HEK293 (cell line): Measurements from ENCODE around the gene WSCD2.
A peak's percentile ranks its signal among the peaks of the same experiment; 100 is the strongest.

ENCODE experiments used
- CTCF ChIA-PET: fragments of 350-600 bp; formaldehyde crosslinking; extraction: SDS; loops from one replicate; lab custom pipeline; 2021; ENCODE audit warnings: antibody characterized with exemption; lab: Yijun Ruan, JAX
- POLR2A ChIA-PET: fragments of 300-600 bp; formaldehyde crosslinking; extraction: SDS; loops from one replicate; lab custom pipeline; 2020; ENCODE audit warnings: antibody characterized with exemption, inconsistent platforms; lab: Yijun Ruan, JAX
- H3K27ac ChIP-seq: fragments of 200-500 bp; sonication (Bioruptor generic); 2 replicates; pipeline ENCODE4 v1.5.1; 2014; ENCODE audit warnings: low read depth, low read length, control low read depth, inconsistent platforms; ENCODE audit errors: extremely low read depth
- H3K36me3 ChIP-seq, 2 experiments: fragments of 200-500 bp in 1 of 2; sonication (Bioruptor generic) in 1 of 2; 1 replicate in 1 of 2; 2 replicates in 1 of 2; pipeline ENCODE4 v1.5.1; 2014 to 2017; ENCODE audit warnings: inconsistent platforms in 2 of 2, low read length in 2 of 2; ENCODE audit not compliant: control insufficient read depth in 2 of 2, insufficient read depth in 1 of 2
- H3K4me1 ChIP-seq: fragments of 200-500 bp; sonication (Bioruptor generic); 2 replicates; pipeline ENCODE4 v1.5.1; 2014; ENCODE audit warnings: mild to moderate bottlenecking, low read length, inconsistent platforms; ENCODE audit not compliant: control insufficient read depth, insufficient read depth
- H3K4me3 ChIP-seq: 2 replicates; pipeline ENCODE4 v1.5.1; 2011; ENCODE audit warnings: low read depth, mild to moderate bottlenecking, control low read depth, low read length, moderate library complexity
- H3K9me3 ChIP-seq: fragments of 200-500 bp; sonication (Bioruptor generic); 2 replicates; pipeline ENCODE4 v1.5.1; 2014; ENCODE audit warnings: low read depth, low read length, inconsistent platforms; ENCODE audit not compliant: control insufficient read depth, insufficient read depth
- FEZF1 ChIP-seq: fragments of 450-650 bp; formaldehyde crosslinking; IDR thresholded peaks from 2 replicates; pipeline ENCODE4 v1.5.1; 2016; ENCODE audit warnings: missing biosample characterization, missing genetic modification characterization
- GLIS1 ChIP-seq: fragments of 450-650 bp; formaldehyde crosslinking; IDR thresholded peaks from 2 replicates; pipeline ENCODE4 v1.5.1; 2016; ENCODE audit warnings: missing biosample characterization, missing genetic modification characterization
- HOXA7 ChIP-seq: sonication (generic); formaldehyde crosslinking; IDR thresholded peaks from 2 replicates; pipeline ENCODE4 v1.8.1; 2022; ENCODE audit warnings: missing genetic modification reagents, borderline replicate concordance
- HOXC10 ChIP-seq: sonication (generic); formaldehyde crosslinking; IDR thresholded peaks from 2 replicates; pipeline ENCODE4 v1.8.1; 2023; ENCODE audit warnings: mild to moderate bottlenecking, missing genetic modification reagents
- KLF16 ChIP-seq: fragments of 450-650 bp; formaldehyde crosslinking; IDR thresholded peaks from 2 replicates; pipeline ENCODE4 v1.5.1; 2017; ENCODE audit warnings: missing biosample characterization, missing genetic modification characterization
- SP2 ChIP-seq: fragments of 450-650 bp; formaldehyde crosslinking; IDR thresholded peaks from 2 replicates; pipeline ENCODE4 v1.5.1; 2016; ENCODE audit warnings: missing biosample characterization, missing genetic modification characterization
- WT1 ChIP-seq: fragments of 450-650 bp; formaldehyde crosslinking; IDR thresholded peaks from 2 replicates; pipeline ENCODE4 v1.5.1; 2016; ENCODE audit warnings: missing biosample characterization, missing genetic modification characterization
- YY2 ChIP-seq: fragments of 450-650 bp; formaldehyde crosslinking; IDR thresholded peaks from 2 replicates; pipeline ENCODE4 v1.5.1; 2016; ENCODE audit warnings: missing biosample characterization, missing genetic modification characterization
- ZFP37 ChIP-seq: fragments of 450-650 bp; formaldehyde crosslinking; IDR thresholded peaks from 2 replicates; pipeline ENCODE4 v1.5.1; 2016; ENCODE audit warnings: missing biosample characterization, missing genetic modification characterization
- ZNF114 ChIP-seq: fragments of 450-650 bp; formaldehyde crosslinking; IDR thresholded peaks from 2 replicates; pipeline ENCODE4 v1.5.0; 2017; ENCODE audit warnings: missing biosample characterization, missing genetic modification characterization
- ZNF138 ChIP-seq: fragments of 450-650 bp; formaldehyde crosslinking; IDR thresholded peaks from 2 replicates; pipeline ENCODE4 v1.5.1; 2016; ENCODE audit warnings: missing biosample characterization, missing genetic modification characterization, borderline replicate concordance
- ZNF155 ChIP-seq: fragments of 450-650 bp; formaldehyde crosslinking; IDR thresholded peaks from 2 replicates; pipeline ENCODE4 v1.5.1; 2016; ENCODE audit warnings: missing biosample characterization, missing genetic modification characterization
- ZNF16 ChIP-seq: fragments of 450-650 bp; formaldehyde crosslinking; IDR thresholded peaks from 2 replicates; pipeline ENCODE4 v1.5.1; 2016; ENCODE audit warnings: low read depth, missing biosample characterization, missing genetic modification characterization
- ZNF223 ChIP-seq: fragments of 450-650 bp; formaldehyde crosslinking; IDR thresholded peaks from 2 replicates; pipeline ENCODE4 v1.5.1; 2016; ENCODE audit warnings: missing biosample characterization, missing genetic modification characterization
- ZNF239 ChIP-seq: fragments of 450-650 bp; formaldehyde crosslinking; IDR thresholded peaks from 2 replicates; pipeline ENCODE4 v1.5.1; 2016; ENCODE audit warnings: missing biosample characterization, missing genetic modification characterization
- ZNF292 ChIP-seq: fragments of 450-650 bp; formaldehyde crosslinking; IDR thresholded peaks from 2 replicates; pipeline ENCODE4 v1.5.1; 2016; ENCODE audit warnings: low read depth, missing biosample characterization, missing genetic modification characterization, borderline replicate concordance
- ZNF473 ChIP-seq: fragments of 450-650 bp; formaldehyde crosslinking; IDR thresholded peaks from 2 replicates; pipeline ENCODE4 v1.5.1; 2017; ENCODE audit warnings: missing biosample characterization, missing genetic modification characterization
- ZNF548 ChIP-seq: fragments of 450-650 bp; formaldehyde crosslinking; IDR thresholded peaks from 2 replicates; pipeline ENCODE4 v1.5.1; 2016; ENCODE audit warnings: missing biosample characterization, missing genetic modification characterization
- ZNF600 ChIP-seq: fragments of 450-650 bp; formaldehyde crosslinking; IDR thresholded peaks from 2 replicates; pipeline ENCODE4 v1.5.1; 2016; ENCODE audit warnings: missing biosample characterization, missing genetic modification characterization
- ZNF623 ChIP-seq: fragments of 450-650 bp; formaldehyde crosslinking; IDR thresholded peaks from 2 replicates; pipeline ENCODE4 v1.5.1; 2016; ENCODE audit warnings: missing biosample characterization, missing genetic modification characterization
- ZNF626 ChIP-seq: fragments of 450-650 bp; sonication (Bioruptor Pico); formaldehyde crosslinking; IDR thresholded peaks from 2 replicates; pipeline ENCODE4 v1.5.1; 2018; ENCODE audit warnings: missing biosample characterization, missing genetic modification characterization, inconsistent platforms
- ZNF677 ChIP-seq: fragments of 450-650 bp; IDR thresholded peaks from 2 replicates; pipeline ENCODE4 v1.5.0; 2018; ENCODE audit warnings: missing biosample characterization, mild to moderate bottlenecking, missing genetic modification characterization, moderate library complexity
- ZNF791 ChIP-seq: fragments of 450-650 bp; formaldehyde crosslinking; IDR thresholded peaks from 2 replicates; pipeline ENCODE4 v1.5.1; 2016; ENCODE audit warnings: missing biosample characterization, missing genetic modification characterization
- ZXDB ChIP-seq: fragments of 450-650 bp; formaldehyde crosslinking; IDR thresholded peaks from 2 replicates; pipeline ENCODE4 v1.5.1; 2016; ENCODE audit warnings: missing biosample characterization, missing genetic modification characterization
- TF ChIP-seq, protein P1 (sequence below): fragments of 450-650 bp; formaldehyde crosslinking; IDR thresholded peaks from 2 replicates; pipeline ENCODE4 v1.5.1; 2016; ENCODE audit warnings: missing biosample characterization, missing genetic modification characterization
- TF ChIP-seq, protein P2 (sequence below): fragments of 450-650 bp; formaldehyde crosslinking; IDR thresholded peaks from 2 replicates; pipeline ENCODE4 v1.5.1; 2016; ENCODE audit warnings: missing biosample characterization, missing genetic modification characterization
- TF ChIP-seq, protein P3 (sequence below): fragments of 450-650 bp; IDR thresholded peaks from 2 replicates; pipeline ENCODE4 v1.5.1; 2018; ENCODE audit warnings: missing biosample characterization, missing genetic modification characterization

Gene WSCD2

DNA sequence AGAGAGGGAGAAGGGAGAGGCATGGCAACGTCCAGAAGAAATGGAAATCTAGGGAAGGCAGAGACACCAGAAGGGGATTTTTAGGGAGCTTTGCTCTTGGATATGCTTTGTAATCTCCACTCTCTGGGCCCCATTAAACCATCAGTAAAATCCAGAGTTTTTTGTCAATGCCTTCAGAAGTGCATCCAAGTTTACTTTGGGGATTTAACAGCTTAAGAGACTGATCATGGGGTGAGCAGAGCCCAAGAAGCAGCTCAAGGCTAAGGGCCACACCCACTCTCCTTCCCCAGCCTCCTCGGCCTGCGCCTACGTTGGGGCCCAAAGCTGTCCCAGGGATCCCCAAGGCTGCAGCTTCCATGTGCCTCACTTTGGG lies 37.4 kb upstream of the WSCD2 start:
- POLR2A ChIA-PET = no interaction called here
- TF ChIP-seq ZNF292 (tag by site-specific recombination) = no peak
- TF ChIP-seq YY2 = no peak
- TF ChIP-seq HOXA7 (CRISPR knock-in tag) = no peak
- TF ChIP-seq ZNF16 (tag by site-specific recombination) = no peak
- TF ChIP-seq ZNF791 (tag by site-specific recombination) = no peak
- TF ChIP-seq ZFP37 = no peak
- TF ChIP-seq SP2 (tag by site-specific recombination) = no peak
- CTCF ChIA-PET = no interaction called here

DNA sequence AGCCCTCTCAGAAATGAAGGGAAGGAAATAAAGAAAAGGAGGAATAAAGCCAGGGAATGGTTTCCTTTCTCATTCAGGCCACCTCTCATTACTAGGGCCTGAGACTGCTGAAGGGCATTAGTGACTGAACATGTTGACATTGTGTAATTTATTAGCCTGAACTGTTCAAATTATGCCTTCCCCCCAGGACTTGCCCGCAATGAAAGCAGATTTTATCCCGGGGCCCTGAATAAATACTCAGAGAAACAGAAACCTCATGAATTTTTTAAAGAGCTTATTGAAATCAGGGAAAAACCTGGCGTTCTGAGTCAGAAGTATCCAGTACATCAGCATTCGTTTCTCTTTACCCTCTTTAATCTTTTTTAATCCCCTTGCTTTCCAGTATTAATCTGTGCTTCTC lies 35.9 kb upstream of the WSCD2 start:
- Histone ChIP-seq H3K4me3 (no peak overlapping the region), H3K4me1 (no peaks in the 10 kb centered on the region), H3K27ac (no peak overlapping the region)
- POLR2A ChIA-PET = no interaction called here
- CTCF ChIA-PET = no interaction called here
- TF ChIP-seq GLIS1 (peak; percentile 44; the same call in 1 of the 2 replicates), ZNF626 (tag by site-specific recombination) (no peak), ZNF473 (tag by site-specific recombination) (no peak)
- TF ChIP-seq, all 188 proteins: peak for 1
- Histone ChIP-seq H3K9me3 (no peaks in the 10 kb centered on the region), H3K36me3 (no peaks in the 10 kb centered on the region)

More for the DNA sequence above, 37.4 kb upstream of the WSCD2 start:
- Histone ChIP-seq H3K4me1 (no peaks in the 10 kb centered on the region), H3K4me3 (no peak overlapping the region), H3K27ac (no peak overlapping the region), H3K36me3 (no peaks in the 10 kb centered on the region), H3K9me3 (no peaks in the 10 kb centered on the region)

DNA sequence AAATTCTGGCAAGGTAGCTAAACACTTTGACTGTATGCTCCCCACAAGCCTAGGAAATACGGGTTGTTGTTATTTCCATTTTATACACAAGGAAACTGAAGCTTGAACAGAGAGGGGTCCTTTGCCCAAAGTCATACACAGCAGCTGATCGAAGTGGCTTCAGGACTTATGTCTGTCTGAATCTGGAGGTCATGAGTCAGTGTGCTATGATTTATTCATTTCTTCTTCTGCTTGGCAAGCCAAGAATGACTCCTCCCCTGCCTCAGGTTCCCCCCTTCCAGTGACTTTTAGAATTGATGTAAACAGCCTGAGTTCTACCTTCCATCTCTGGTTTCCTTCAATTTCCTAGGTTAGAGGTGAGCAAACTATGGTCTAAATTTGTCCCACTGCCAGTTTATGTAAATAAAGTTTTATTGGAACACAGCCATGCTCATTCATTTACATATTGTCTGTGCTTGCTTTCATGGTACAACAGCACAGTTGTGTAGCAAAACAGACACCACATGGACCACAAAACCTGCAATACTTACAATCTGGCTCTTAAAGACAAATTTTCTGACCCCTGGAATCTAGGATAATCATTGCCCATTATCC lies 34.9 kb upstream of the WSCD2 start:
- Histone ChIP-seq H3K4me3 (no peak overlapping the region), H3K4me1 (no peaks in the 10 kb centered on the region), H3K9me3 (no peaks in the 10 kb centered on the region), H3K36me3 (no peaks in the 10 kb centered on the region)
- CTCF ChIA-PET = no interaction called here
- TF ChIP-seq ZNF138 (tag by site-specific recombination) = no peak
- no peak for TF ChIP-seq ZNF114 (tag by site-specific recombination)
- TF ChIP-seq ZNF239 (tag by site-specific recombination) = no peak
- TF ChIP-seq, protein P1, sequence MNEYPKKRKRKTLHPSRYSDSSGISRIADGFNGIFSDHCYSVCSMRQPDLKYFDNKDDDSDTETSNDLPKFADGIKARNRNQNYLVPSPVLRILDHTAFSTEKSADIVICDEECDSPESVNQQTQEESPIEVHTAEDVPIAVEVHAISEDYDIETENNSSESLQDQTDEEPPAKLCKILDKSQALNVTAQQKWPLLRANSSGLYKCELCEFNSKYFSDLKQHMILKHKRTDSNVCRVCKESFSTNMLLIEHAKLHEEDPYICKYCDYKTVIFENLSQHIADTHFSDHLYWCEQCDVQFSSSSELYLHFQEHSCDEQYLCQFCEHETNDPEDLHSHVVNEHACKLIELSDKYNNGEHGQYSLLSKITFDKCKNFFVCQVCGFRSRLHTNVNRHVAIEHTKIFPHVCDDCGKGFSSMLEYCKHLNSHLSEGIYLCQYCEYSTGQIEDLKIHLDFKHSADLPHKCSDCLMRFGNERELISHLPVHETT (tag by site-specific recombination) = no peak
- TF ChIP-seq, all 188 proteins: peak for 0
- no peak overlapping the region for H3K27ac ChIP-seq
- POLR2A ChIA-PET = no interaction called here

DNA sequence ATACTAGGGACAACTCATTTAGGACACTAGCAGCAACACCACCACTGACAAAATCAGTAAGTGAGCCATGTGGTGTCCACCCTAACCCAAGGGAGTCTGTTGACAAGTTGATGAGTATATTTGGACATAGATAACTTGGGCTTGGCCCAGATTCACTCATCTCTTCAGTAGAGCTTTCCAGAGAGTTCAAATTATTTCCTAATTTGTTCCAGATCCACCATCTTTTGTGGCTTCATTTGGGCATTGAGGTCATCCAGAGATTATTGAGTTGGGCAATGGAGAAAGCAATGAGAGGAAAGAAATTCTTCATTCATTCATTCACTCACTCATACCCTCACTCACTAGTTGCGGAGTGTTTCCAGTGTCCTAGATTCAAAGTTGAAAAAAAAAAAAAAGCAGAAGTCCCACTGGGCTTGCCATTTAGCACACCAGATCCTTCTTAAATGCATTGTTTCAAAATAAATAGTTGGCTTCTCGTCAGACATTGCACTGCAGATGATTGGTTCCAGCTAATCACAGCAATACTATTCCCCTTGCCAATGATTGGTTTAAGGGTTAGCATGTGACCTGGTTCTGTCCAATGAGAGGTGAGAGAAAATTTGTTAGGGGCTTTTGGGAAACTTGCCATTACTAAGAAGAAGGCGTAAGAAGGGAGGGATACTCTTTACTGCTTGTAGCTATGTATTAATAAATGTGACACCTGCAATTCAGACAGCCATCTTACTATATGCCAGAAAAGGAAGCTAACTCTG lies 31.8 kb upstream of the WSCD2 start:
- POLR2A ChIA-PET = no interaction called here
- TF ChIP-seq FEZF1 (no peak), KLF16 (tag by site-specific recombination) (no peak), ZXDB (no peak), ZNF223 (tag by site-specific recombination) (no peak), ZNF623 (tag by site-specific recombination) (no peak), WT1 (tag by site-specific recombination) (no peak), HOXC10 (CRISPR knock-in tag) (no peak), ZNF677 (tag by site-specific recombination) (no peak), ZNF600 (no peak), ZNF548 (tag by site-specific recombination) (no peak), ZNF155 (no peak)
- TF ChIP-seq, protein P2, sequence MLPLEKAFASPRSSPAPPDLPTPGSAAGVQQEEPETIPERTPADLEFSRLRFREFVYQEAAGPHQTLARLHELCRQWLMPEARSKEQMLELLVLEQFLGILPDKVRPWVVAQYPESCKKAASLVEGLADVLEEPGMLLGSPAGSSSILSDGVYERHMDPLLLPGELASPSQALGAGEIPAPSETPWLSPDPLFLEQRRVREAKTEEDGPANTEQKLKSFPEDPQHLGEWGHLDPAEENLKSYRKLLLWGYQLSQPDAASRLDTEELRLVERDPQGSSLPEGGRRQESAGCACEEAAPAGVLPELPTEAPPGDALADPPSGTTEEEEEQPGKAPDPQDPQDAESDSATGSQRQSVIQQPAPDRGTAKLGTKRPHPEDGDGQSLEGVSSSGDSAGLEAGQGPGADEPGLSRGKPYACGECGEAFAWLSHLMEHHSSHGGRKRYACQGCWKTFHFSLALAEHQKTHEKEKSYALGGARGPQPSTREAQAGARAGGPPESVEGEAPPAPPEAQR (tag by site-specific recombination) = no peak
- TF ChIP-seq, protein P3, sequence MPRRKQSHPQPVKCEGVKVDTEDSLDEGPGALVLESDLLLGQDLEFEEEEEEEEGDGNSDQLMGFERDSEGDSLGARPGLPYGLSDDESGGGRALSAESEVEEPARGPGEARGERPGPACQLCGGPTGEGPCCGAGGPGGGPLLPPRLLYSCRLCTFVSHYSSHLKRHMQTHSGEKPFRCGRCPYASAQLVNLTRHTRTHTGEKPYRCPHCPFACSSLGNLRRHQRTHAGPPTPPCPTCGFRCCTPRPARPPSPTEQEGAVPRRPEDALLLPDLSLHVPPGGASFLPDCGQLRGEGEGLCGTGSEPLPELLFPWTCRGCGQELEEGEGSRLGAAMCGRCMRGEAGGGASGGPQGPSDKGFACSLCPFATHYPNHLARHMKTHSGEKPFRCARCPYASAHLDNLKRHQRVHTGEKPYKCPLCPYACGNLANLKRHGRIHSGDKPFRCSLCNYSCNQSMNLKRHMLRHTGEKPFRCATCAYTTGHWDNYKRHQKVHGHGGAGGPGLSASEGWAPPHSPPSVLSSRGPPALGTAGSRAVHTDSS (tag by site-specific recombination) = no peak

More for the DNA sequence above, 31.8 kb upstream of the WSCD2 start:
- Histone ChIP-seq H3K4me3 (no peak overlapping the region), H3K4me1 (no peaks in the 10 kb centered on the region), H3K9me3 (no peaks in the 10 kb centered on the region), H3K27ac (no peak overlapping the region), H3K36me3 (no peaks in the 10 kb centered on the region)
- CTCF ChIA-PET = no interaction called here
